CD4-positive, alpha-beta T cell treated with Interleukin-15 for 1 hour (primary cell): Measurements from ENCODE around the gene RPS25.
"Not testable (repeated sequence)": the region's sequence is repeated elsewhere in the genome, so short reads cannot be mapped to it uniquely, and the experiment has no call there.

Experiments used
- DNase-seq: peaks from one replicate; pipeline ENCODE4 v3.0.0-alpha.2; 2020

The RPS25 gene

GRCh38 chr11:119038884-119039283 is 20.7 kb upstream of the RPS25 start:
- no peak for DNase-seq

- no peak for DNase-seq
Measured at GRCh38 chr11:119034813-119035212, 16.7 kb upstream of the RPS25 start.

- DNase-seq: not testable (repeated sequence)
Measured at GRCh38 chr11:119033421-119033820, 15.3 kb upstream of the RPS25 start.

- DNase-seq: no peak
Measured at GRCh38 chr11:119031912-119032280, 13.8 kb upstream of the RPS25 start.

GRCh38 chr11:119030329-119031047 is 12.3 kb upstream of the RPS25 start, which contains the start of gene SLC37A4:
Gene SLC37A4 (minus strand): TSS chr11:119030877.
- DNase-seq: peak; percentile 99

- DNase-seq: no peak
Measured at GRCh38 chr11:119030029-119030328, 11.8 kb upstream of the RPS25 start.

GRCh38 chr11:119029340-119030028 is 11.3 kb upstream of the RPS25 start:
- no peak for DNase-seq

GRCh38 chr11:119029069-119029339 is 10.9 kb upstream of the RPS25 start:
- DNase-seq: no peak

GRCh38 chr11:119028346-119029068 is 10.4 kb upstream of the RPS25 start:
- DNase-seq: no peak

- no peak for DNase-seq
Measured at GRCh38 chr11:119027561-119028345, 9.6 kb upstream of the RPS25 start.

- DNase-seq: no peak
Measured at GRCh38 chr11:119026970-119027369, 8.8 kb upstream of the RPS25 start.

- DNase-seq: no peak
Measured at GRCh38 chr11:119025978-119026766, 8.0 kb upstream of the RPS25 start.

GRCh38 chr11:119025541-119025940 is 7.4 kb upstream of the RPS25 start:
- DNase-seq: no peak

GRCh38 chr11:119025099-119025473 is 6.9 kb upstream of the RPS25 start:
- DNase-seq: no peak

- DNase-seq: no peak
Measured at GRCh38 chr11:119024430-119025098, 6.4 kb upstream of the RPS25 start.

- no peak for DNase-seq
Measured at GRCh38 chr11:119023741-119024140, 5.6 kb upstream of the RPS25 start.

GRCh38 chr11:119021631-119022030 is 3.5 kb upstream of the RPS25 start:
- DNase-seq: no peak

GRCh38 chr11:119019996-119020395 is 1.9 kb upstream of the RPS25 start:
- DNase-seq: no peak

GRCh38 chr11:119017377-119017776 is 766 bp downstream of the RPS25 start:
- not testable (repeated sequence) for DNase-seq

- no peak for DNase-seq
Measured at GRCh38 chr11:119016216-119017009, 1.7 kb downstream of the RPS25 start.

GRCh38 chr11:119015054-119015611 is 3.0 kb downstream of the RPS25 start:
- DNase-seq: no peak
